IPS-18a (cell line): Measurements from ENCODE around the gene BABAM2.
"Not testable (repeated sequence)": the region's sequence is repeated elsewhere in the genome, so short reads cannot be mapped to it uniquely, and the experiment has no call there.

ENCODE experiments used
- H3K27ac ChIP-seq: one replicate; pipeline ENCODE4 v1.5.1; 2013; ENCODE audit warnings: low read length
- H3K27me3 ChIP-seq: one replicate; pipeline ENCODE4 v1.6.1; 2013; ENCODE audit warnings: mild to moderate bottlenecking, low read length; ENCODE audit not compliant: control insufficient read depth, insufficient read depth
- H3K36me3 ChIP-seq: one replicate; pipeline ENCODE4 v1.6.1; 2013; ENCODE audit warnings: low read depth, low read length; ENCODE audit not compliant: control insufficient read depth
- H3K4me1 ChIP-seq: one replicate; pipeline ENCODE4 v1.6.1; 2013; ENCODE audit warnings: low read depth, low read length; ENCODE audit not compliant: control insufficient read depth
- H3K4me3 ChIP-seq: one replicate; pipeline ENCODE4 v1.5.1; 2013; ENCODE audit warnings: low read length
- H3K9ac ChIP-seq: one replicate; pipeline ENCODE4 v1.6.1; 2013; ENCODE audit warnings: mild to moderate bottlenecking, low read length, moderate library complexity
- H3K9me3 ChIP-seq: one replicate; pipeline ENCODE4 v1.6.1; 2013; ENCODE audit warnings: low read depth, low read length; ENCODE audit not compliant: control insufficient read depth

Gene BABAM2

DNA sequence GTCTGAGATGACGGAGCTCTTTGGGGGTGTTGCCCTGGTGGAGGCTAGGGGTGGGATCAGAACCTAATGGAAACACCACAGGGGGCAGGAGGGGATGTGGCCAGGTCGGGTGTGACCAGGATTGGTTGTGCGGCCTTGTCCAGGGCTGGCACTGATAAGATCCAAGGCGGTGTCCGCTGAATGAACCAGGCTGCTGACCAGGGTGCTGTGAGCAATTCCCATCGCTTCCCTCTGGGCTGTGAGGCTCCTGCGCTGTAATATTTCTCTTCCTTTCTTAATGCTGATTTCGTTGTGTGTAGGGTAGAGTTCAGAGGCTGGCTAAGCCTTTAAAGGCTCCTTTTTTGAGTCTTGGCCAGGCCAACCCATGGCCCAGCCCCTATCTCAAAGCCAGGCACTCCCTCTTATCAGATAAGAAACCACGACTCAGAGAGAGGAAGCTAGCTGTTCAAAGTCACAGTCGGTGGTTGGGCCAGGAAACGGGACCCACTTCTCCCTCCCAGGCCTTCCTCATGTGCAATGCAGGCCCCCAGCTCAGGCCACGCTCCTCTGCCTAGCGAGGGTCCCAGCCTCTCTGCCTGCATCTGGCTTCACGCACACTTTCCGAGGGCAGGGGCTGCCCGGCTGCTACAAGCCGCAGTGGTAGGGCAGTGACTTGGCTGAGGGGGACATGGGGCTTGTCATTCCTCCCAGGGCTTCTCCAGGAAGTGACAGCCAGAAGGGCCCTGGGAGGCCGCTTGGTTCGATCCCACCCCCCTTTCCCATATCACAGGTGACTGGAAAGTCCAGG is 476.2 kb downstream of the BABAM2 start:
- Histone ChIP-seq H3K27ac (no peak overlapping the region), H3K27me3 (peaks cover 7% of the 10 kb centered on the region), H3K36me3 (no peaks in the 10 kb centered on the region), H3K4me1 (no peaks in the 10 kb centered on the region), H3K9ac (no peak overlapping the region), H3K9me3 (no peaks in the 10 kb centered on the region), H3K4me3 (no peak overlapping the region)

DNA sequence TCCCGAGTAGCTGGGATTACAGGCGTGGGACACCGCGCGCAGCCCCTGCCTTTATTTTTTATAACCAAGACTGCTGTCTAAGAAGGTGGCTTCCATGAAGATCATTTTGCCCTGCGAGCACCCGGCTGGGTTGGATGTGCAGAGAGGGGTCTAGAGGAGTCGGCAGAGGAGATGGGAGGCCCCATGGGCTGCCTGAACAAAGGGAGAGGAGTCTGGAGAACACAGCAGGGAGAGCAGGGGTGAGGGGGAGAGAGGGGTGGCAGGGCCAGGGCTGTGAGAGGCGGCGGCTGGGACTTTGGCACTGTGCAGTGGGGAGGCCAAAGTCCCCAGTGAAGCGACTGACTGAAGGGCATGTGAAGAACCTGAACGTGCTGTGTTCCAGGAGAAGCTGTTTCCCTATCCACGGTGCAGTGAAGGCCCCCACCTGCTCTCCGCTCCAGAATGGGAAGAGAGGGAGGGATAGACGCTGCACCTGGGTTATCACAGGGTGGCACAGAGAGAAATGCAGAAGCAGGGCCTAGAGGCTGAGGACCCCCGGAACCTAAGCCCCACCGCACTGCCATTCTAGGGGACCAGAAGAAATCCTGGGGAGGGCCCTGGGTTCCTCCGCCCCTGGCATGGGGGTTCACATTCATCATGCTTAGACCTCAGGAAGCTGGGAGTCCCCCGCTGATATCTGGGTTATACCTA is 477.3 kb downstream of the BABAM2 start:
- H3K27ac ChIP-seq, result no peak overlapping the region

DNA sequence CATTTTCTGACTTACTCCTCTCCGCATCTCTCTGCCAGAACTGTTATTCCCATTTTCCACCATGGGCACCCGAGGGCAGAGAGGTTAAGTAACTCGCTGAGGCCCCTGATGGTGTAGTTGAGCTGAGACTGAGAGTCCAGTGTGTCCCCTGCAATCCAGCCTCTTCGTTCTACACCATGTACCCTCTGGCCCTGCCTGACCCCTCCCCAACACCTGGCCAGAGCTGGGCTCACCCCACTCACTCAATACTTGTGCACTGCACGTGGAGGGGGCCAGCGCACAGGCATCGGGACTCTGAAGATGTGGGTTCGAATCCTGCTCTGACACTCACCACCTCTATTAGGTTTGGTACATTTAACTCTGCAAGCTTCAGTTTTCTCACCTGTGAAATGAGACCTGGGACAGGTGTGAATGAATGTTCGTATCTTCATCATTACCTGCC is 477.8 kb downstream of the BABAM2 start:
- H3K36me3 ChIP-seq, result no peaks in the 10 kb centered on the region
- H3K4me1 ChIP-seq, result no peaks in the 10 kb centered on the region
- no peaks in the 10 kb centered on the region for H3K9me3 ChIP-seq
- H3K4me3 ChIP-seq, result no peak overlapping the region
- H3K27me3 ChIP-seq, result no peaks in the 10 kb centered on the region
- no peak overlapping the region for H3K9ac ChIP-seq
- no peak overlapping the region for H3K27ac ChIP-seq

More for the DNA sequence above, 477.3 kb downstream of the BABAM2 start:
- Histone ChIP-seq H3K36me3 (no peaks in the 10 kb centered on the region), H3K4me3 (no peak overlapping the region), H3K4me1 (no peaks in the 10 kb centered on the region), H3K27me3 (no peaks in the 10 kb centered on the region), H3K9ac (no peak overlapping the region), H3K9me3 (no peaks in the 10 kb centered on the region)

DNA sequence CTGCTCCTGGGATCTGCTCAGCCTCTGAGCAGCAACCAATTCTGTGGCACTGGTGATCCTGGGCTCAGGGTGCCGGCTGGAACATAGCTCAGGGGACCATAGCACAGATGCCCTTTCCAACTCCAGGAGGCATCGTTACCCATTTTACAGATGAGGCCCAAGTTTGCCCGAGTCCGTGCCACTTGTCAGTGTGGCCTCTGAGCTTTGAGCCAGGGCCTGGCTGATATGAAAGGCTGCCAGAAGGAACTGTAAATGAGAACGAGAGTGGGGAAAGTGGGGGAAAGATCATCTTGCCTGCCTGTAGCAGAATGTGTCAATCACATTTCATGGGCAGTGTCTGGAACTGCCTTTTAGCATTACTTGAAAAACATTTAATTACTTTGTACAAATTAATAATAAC is 478.8 kb downstream of the BABAM2 start:
- no peaks in the 10 kb centered on the region for H3K4me1 ChIP-seq
- no peaks in the 10 kb centered on the region for H3K9me3 ChIP-seq
- no peaks in the 10 kb centered on the region for H3K36me3 ChIP-seq
- H3K27me3 ChIP-seq, result no peaks in the 10 kb centered on the region
- H3K9ac ChIP-seq, result no peak overlapping the region
- no peak overlapping the region for H3K27ac ChIP-seq
- no peak overlapping the region for H3K4me3 ChIP-seq

DNA sequence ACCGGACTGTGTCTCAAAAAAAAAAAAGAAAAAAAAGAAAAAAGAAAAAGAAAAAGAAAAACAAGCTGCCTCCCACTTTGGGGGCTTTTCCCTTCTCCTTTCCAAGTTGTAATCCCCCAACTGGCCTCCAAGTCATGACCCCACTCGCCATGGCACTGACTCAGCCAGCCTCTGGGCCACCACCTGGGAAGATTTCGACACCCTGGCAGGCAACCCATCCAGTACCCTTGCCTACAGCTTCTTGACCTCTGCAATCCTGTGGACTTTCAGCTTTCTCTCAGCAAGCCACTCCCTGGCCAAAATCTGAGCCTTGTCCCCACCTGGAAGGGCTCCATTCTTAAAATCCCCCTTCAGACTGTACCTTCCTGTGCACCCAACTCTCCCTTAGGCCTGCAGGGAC is 479.8 kb downstream of the BABAM2 start:
- no peak overlapping the region for H3K9ac ChIP-seq
- H3K4me3 ChIP-seq, result no peak overlapping the region
- no peaks in the 10 kb centered on the region for H3K36me3 ChIP-seq
- no peaks in the 10 kb centered on the region for H3K27me3 ChIP-seq
- H3K4me1 ChIP-seq, result no peaks in the 10 kb centered on the region
- H3K27ac ChIP-seq, result no peak overlapping the region
- H3K9me3 ChIP-seq, result no peaks in the 10 kb centered on the region

DNA sequence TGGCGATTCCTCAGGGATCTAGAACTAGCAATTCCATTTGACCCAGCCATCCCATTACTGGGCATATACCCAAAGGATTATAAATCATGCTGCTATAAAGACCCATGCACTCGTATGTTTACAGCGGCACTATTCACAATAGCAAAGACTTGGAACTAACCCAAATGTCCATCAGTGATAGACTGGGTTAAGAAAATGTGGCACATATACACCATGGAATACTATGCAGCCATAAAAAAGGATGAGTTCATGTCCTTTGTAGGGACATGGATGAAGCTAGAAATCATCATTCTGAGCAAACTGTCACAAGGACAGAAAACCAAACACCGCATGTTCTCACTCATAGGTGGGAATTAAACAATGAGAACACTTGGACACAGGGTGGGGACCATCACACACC is 481.2 kb downstream of the BABAM2 start:
- H3K4me1 ChIP-seq, H3K27me3 ChIP-seq, H3K27ac ChIP-seq, H3K36me3 ChIP-seq, H3K9ac ChIP-seq, H3K4me3 ChIP-seq, H3K9me3 ChIP-seq: not testable (repeated sequence)

DNA sequence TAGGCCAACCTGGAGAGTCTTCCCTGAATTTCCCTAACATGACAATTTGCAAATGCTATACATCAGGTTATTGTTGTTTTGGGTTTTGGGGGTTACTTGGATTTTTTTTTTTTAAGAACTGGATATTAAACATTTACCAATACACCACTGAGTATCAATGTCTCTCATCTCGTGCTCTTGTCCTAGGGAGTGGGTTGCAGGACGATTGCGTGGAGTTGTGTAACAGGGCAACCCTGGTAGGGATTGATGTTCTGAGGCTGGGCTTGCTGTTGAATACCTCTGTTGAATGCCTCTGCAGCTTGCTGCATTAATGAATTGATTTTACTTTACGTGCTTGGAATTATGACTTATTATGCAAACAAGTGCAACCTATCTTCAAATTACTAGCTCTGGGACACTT is 483.3 kb downstream of the BABAM2 start:
- Histone ChIP-seq H3K27me3 (no peaks in the 10 kb centered on the region), H3K27ac (no peak overlapping the region), H3K4me1 (peaks cover 2% of the 10 kb centered on the region), H3K4me3 (no peak overlapping the region), H3K36me3 (no peaks in the 10 kb centered on the region), H3K9me3 (no peaks in the 10 kb centered on the region), H3K9ac (no peak overlapping the region)

DNA sequence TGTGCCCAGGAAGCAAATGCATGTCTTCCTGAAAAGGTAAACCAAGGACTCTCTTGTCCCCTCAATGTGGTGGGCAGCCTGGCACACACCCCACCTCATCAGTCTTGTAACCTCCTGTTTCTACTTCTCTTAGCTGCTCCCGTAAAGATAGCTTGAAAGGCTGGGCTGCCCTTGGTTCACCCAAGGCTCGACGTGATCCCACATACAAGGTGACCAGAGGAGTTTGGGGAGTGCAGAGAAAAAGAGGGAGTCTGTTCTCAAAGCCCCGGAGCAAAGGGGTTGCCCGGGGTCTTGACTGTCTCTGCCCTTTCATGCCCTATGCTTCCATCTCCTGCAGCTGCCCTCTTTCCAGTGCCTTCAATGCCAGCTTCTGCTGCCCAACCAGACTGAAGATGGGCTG is 483.8 kb downstream of the BABAM2 start:
- Histone ChIP-seq H3K36me3 (no peaks in the 10 kb centered on the region), H3K9me3 (no peaks in the 10 kb centered on the region), H3K9ac (no peak overlapping the region), H3K4me3 (no peak overlapping the region), H3K27me3 (peaks cover under 1% of the 10 kb centered on the region), H3K27ac (no peak overlapping the region), H3K4me1 (peaks cover 2% of the 10 kb centered on the region)

DNA sequence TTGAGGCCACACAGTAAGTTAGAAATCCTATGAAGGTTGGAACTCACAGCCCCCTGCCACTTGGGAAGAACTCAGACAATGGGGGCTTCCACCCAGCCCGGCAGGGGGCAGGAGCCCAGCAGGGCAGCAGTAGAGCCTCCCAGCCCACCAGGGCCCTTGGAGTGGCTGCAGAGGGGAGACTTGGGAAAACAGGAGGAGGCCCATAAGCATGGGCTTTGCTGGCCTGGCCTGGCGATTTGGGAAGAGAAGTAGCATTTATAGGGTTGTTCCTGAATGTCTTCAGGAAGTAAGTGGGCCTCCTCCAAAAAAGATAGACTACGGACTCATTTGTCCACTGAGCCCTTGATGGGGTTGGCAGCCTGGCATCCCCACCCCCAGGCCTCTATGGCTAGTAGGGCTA is 484.7 kb downstream of the BABAM2 start:
- H3K4me3 ChIP-seq, result no peak overlapping the region
- H3K9me3 ChIP-seq, result no peaks in the 10 kb centered on the region
- peaks cover 2% of the 10 kb centered on the region for H3K4me1 ChIP-seq
- peaks cover 9% of the 10 kb centered on the region for H3K27me3 ChIP-seq
- H3K9ac ChIP-seq, result no peak overlapping the region
- H3K36me3 ChIP-seq, result no peaks in the 10 kb centered on the region
- no peak overlapping the region for H3K27ac ChIP-seq

DNA sequence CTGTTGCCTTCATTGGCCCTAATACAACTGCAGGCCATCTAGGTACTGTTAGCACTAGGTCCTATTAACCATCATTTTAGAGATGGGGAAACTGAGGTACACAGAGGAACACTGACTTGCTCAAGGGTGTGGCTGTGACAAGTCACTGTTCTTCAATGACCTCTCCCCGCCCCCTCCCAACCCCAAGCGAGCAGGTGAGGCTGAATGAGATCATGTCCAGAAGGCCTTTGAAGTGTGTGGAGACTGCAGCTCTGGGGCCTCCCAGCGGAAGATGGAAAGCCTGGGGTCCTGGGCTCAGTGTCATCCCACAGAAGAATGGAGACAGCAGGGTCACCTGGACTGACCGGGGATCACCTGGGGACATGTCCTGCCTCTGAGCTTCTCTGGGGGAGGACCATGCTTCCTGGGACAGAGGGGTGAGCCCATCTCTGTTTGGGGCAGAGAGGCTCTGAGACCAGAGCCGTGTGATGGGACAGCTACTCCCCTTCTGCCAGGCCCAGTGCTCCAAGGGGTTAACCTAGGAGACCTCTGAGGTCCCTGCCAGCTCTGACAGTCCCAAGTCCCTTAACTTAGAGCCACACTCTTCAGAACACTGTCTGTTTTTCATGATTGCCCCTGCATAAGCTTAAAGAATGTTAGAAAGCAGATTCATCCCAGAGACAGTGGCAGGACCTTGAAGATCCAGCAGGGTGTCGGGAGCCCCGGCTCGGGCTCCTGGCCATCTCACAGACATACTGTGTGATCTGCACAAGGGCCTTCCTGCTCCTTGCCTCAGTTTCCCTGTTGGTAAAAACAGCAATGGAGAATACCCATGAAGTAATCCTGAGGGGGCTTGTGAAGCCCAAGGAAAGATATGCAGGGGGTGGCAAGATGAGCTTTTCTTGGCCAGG is 485.5 kb downstream of the BABAM2 start:
- Histone ChIP-seq H3K36me3 (no peaks in the 10 kb centered on the region), H3K27ac (no peak overlapping the region), H3K9me3 (no peaks in the 10 kb centered on the region), H3K4me1 (peaks cover 2% of the 10 kb centered on the region), H3K9ac (no peak overlapping the region), H3K4me3 (no peak overlapping the region), H3K27me3 (peaks cover 16% of the 10 kb centered on the region)

DNA sequence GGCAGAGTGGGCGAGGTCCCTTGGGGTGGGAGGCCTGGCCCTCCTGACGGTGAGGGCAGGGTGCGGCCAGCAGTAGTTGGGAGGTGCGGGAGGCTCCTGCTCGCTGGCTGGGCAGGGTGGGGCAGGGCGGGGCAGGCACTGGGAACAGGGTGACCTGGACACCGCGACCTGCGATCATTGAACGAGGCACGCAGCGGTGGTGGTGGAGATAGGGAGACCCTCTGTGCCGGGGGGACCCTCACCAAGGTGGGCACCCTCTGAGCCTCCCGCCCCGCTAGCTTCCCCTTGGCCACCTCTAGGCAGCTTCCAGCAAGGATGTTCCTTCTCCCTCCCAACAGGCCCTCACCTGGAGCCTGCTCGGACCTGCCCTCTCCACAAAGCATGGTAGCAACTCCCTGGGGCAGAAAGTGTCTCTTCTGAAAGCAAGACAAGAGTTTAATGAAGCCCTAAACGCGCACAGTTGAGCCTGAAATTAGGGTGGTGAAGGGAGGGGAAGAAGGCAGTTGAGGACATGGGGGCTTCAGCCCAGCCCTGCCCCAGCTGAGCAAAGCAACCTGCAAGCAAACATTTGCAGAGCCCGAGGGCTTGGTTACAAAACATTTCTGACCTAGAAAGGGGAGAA is 486.8 kb downstream of the BABAM2 start:
- Histone ChIP-seq H3K27ac (no peak overlapping the region), H3K9me3 (no peaks in the 10 kb centered on the region), H3K4me3 (no peak overlapping the region), H3K9ac (no peak overlapping the region), H3K36me3 (no peaks in the 10 kb centered on the region), H3K27me3 (peaks cover 16% of the 10 kb centered on the region), H3K4me1 (peaks cover 2% of the 10 kb centered on the region)
